Skeletal muscle satellite cell (primary cell): ENCODE data around the gene CLEC4F.

Source experiments
- H3K27me3 ChIP-seq: 2 replicates; pipeline ENCODE4 v1.7.0; 2013; ENCODE audit warnings: low read length; ENCODE audit not compliant: control insufficient read depth, insufficient read depth
- H3K36me3 ChIP-seq: 2 replicates; pipeline ENCODE4 v1.7.0; 2013; ENCODE audit warnings: mild to moderate bottlenecking, control low read depth, low read length; ENCODE audit not compliant: insufficient read depth
- H3K4me1 ChIP-seq: 2 replicates; pipeline ENCODE4 v1.7.0; 2013; ENCODE audit warnings: low read length; ENCODE audit not compliant: control insufficient read depth, insufficient read depth
- H3K4me2 ChIP-seq: 2 replicates; pipeline ENCODE4 v1.7.0; 2013; ENCODE audit warnings: mild to moderate bottlenecking, low read length
- H3K4me3 ChIP-seq: 2 replicates; pipeline ENCODE4 v1.7.0; 2013; ENCODE audit warnings: low read length
- H3K9ac ChIP-seq: 2 replicates; pipeline ENCODE4 v1.7.0; 2013; ENCODE audit warnings: mild to moderate bottlenecking, low read depth, low read length, moderate library complexity
- H3K9me3 ChIP-seq: replicated peaks from 2 replicates; pipeline ENCODE4 v1.7.0; 2013; ENCODE audit warnings: mild to moderate bottlenecking, control low read depth, low read length

Gene CLEC4F

GRCh38 chr2:70834881-70835280 is 14.5 kb upstream of the CLEC4F start:
- no peaks in the 10 kb centered on the region for H3K9me3 ChIP-seq
- no peak overlapping the region for H3K4me3 ChIP-seq
- no peak overlapping the region for H3K9ac ChIP-seq
- H3K4me1 ChIP-seq: no peaks in the 10 kb centered on the region
- H3K36me3 ChIP-seq: no peaks in the 10 kb centered on the region
- peaks cover 27% of the 10 kb centered on the region for H3K27me3 ChIP-seq
- no peak overlapping the region for H3K4me2 ChIP-seq

GRCh38 chr2:70834106-70834505 is 13.7 kb upstream of the CLEC4F start:
- Histone ChIP-seq H3K4me2 (no peak overlapping the region), H3K4me1 (no peaks in the 10 kb centered on the region), H3K36me3 (no peaks in the 10 kb centered on the region), H3K27me3 (peaks cover 28% of the 10 kb centered on the region), H3K9me3 (no peaks in the 10 kb centered on the region), H3K9ac (no peak overlapping the region), H3K4me3 (no peak overlapping the region)

GRCh38 chr2:70833246-70833645 is 12.8 kb upstream of the CLEC4F start:
- Histone ChIP-seq H3K9me3 (no peaks in the 10 kb centered on the region), H3K4me3 (no peak overlapping the region), H3K27me3 (peaks cover 26% of the 10 kb centered on the region), H3K4me1 (no peaks in the 10 kb centered on the region), H3K9ac (no peak overlapping the region), H3K36me3 (no peaks in the 10 kb centered on the region), H3K4me2 (no peak overlapping the region)

GRCh38 chr2:70832386-70832785 is 12.0 kb upstream of the CLEC4F start:
- no peak overlapping the region for H3K9ac ChIP-seq
- H3K9me3 ChIP-seq: no peaks in the 10 kb centered on the region
- no peak overlapping the region for H3K4me2 ChIP-seq
- no peaks in the 10 kb centered on the region for H3K36me3 ChIP-seq
- H3K4me3 ChIP-seq: no peak overlapping the region
- H3K27me3 ChIP-seq: peaks cover 24% of the 10 kb centered on the region
- no peaks in the 10 kb centered on the region for H3K4me1 ChIP-seq

GRCh38 chr2:70831861-70832260 is 11.5 kb upstream of the CLEC4F start:
- Histone ChIP-seq H3K9me3 (no peaks in the 10 kb centered on the region), H3K9ac (no peak overlapping the region), H3K36me3 (no peaks in the 10 kb centered on the region), H3K4me1 (no peaks in the 10 kb centered on the region), H3K4me2 (no peak overlapping the region), H3K27me3 (peaks cover 24% of the 10 kb centered on the region), H3K4me3 (no peak overlapping the region)

- Histone ChIP-seq H3K9ac (no peak overlapping the region), H3K4me1 (no peaks in the 10 kb centered on the region), H3K27me3 (peaks cover 17% of the 10 kb centered on the region), H3K4me2 (no peak overlapping the region), H3K36me3 (no peaks in the 10 kb centered on the region), H3K4me3 (no peak overlapping the region), H3K9me3 (no peaks in the 10 kb centered on the region)
Observed at GRCh38 chr2:70830366-70830765, 10.0 kb upstream of the CLEC4F start.

- Histone ChIP-seq H3K9ac (no peak overlapping the region), H3K4me3 (no peak overlapping the region), H3K4me2 (no peak overlapping the region), H3K4me1 (no peaks in the 10 kb centered on the region), H3K36me3 (no peaks in the 10 kb centered on the region), H3K9me3 (no peaks in the 10 kb centered on the region), H3K27me3 (peaks cover 14% of the 10 kb centered on the region)
Observed at GRCh38 chr2:70829916-70830315, 9.5 kb upstream of the CLEC4F start.

GRCh38 chr2:70828914-70829824 is 8.8 kb upstream of the CLEC4F start:
- Histone ChIP-seq H3K9ac (no peak overlapping the region), H3K4me1 (no peaks in the 10 kb centered on the region), H3K27me3 (peaks cover 14% of the 10 kb centered on the region)

GRCh38 chr2:70828115-70828514 is 7.7 kb upstream of the CLEC4F start:
- Histone ChIP-seq H3K4me1 (no peaks in the 10 kb centered on the region), H3K4me3 (no peak overlapping the region), H3K9me3 (no peaks in the 10 kb centered on the region), H3K27me3 (peaks cover 14% of the 10 kb centered on the region), H3K36me3 (no peaks in the 10 kb centered on the region), H3K4me2 (no peak overlapping the region), H3K9ac (no peak overlapping the region)

More at GRCh38 chr2:70828914-70829824, 8.8 kb upstream of the CLEC4F start:
- Histone ChIP-seq H3K9me3 (no peaks in the 10 kb centered on the region), H3K4me2 (no peak overlapping the region), H3K4me3 (no peak overlapping the region), H3K36me3 (no peaks in the 10 kb centered on the region)

GRCh38 chr2:70827388-70827787 is 7.0 kb upstream of the CLEC4F start:
- no peaks in the 10 kb centered on the region for H3K9me3 ChIP-seq
- no peak overlapping the region for H3K4me2 ChIP-seq
- H3K4me1 ChIP-seq: no peaks in the 10 kb centered on the region
- H3K36me3 ChIP-seq: no peaks in the 10 kb centered on the region
- H3K27me3 ChIP-seq: peaks cover 21% of the 10 kb centered on the region
- H3K9ac ChIP-seq: no peak overlapping the region
- H3K4me3 ChIP-seq: no peak overlapping the region

GRCh38 chr2:70826696-70827350 is 6.4 kb upstream of the CLEC4F start:
- no peaks in the 10 kb centered on the region for H3K9me3 ChIP-seq
- H3K4me3 ChIP-seq: no peak overlapping the region
- no peaks in the 10 kb centered on the region for H3K4me1 ChIP-seq
- H3K4me2 ChIP-seq: no peak overlapping the region
- H3K27me3 ChIP-seq: peaks cover 21% of the 10 kb centered on the region
- no peaks in the 10 kb centered on the region for H3K36me3 ChIP-seq
- no peak overlapping the region for H3K9ac ChIP-seq
